ENCODE results near the gene MAP6. TPM values are rescaled to one million over a fixed set of nuclear protein-coding genes. Genes with fewer than 3 reads are reported as not detected.

Gene MAP6
- total RNA-seq, 6 experiments from 2014 or later, result 0.53 to 4.3 (median 0.96) TPM

DNA sequence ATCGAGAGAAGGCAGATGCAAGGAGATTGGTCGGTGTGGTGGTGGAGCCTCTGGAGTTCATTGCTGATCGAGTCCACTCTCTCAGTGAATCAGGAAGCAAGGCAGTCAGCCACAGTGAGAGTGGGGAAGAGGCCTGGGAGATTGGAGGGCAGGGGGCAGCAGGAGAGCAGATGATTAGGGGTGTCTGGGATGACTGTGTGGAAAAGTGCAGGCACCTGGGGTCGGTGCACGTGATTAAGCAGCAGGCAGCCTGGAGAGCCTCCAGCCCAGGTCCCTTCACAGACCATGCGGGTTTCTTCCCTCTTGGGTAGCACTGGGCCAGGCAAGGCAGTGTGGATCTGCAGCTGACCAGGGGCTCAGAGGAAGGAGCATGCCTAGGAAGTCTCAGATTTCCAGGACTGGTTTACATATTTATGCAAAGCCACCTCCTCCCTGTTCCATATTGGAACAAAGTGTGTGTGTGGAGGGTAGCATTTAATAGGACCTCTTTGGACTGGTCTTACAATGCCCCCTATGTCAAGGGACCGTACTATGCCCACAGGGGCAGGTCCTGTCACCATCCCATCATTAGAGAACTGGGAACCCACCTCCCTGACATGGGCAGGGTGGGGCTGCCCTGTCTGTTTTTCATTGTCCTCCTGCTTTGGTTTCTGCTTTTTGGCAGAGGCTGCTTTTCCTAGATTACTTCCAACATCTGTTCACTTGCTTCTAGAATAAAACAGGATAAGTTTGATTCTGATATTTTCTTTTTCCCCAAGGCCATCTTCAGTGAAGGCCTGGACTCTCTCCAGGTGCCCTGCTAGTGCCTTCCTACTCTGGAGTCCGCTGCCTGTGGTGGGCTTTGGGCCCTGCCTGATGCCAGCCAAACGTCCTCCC is 129.1 kb downstream of the MAP6 start:
- H3K27me3 Mint-ChIP-seq (ENCODE audit: insufficient read depth), result peaks cover 14% of the 10 kb centered on the region
- H3K36me3 Mint-ChIP-seq (ENCODE audit: low read depth), result no peaks in the 10 kb centered on the region
- H3K9me3 Mint-ChIP-seq, result no peaks in the 10 kb centered on the region
- H3K4me1 Mint-ChIP-seq (ENCODE audit: low read depth), result peaks cover 23% of the 10 kb centered on the region
- H3K4me3 Mint-ChIP-seq, result no peak overlapping the region
- TF ChIP-seq, protein P1, sequence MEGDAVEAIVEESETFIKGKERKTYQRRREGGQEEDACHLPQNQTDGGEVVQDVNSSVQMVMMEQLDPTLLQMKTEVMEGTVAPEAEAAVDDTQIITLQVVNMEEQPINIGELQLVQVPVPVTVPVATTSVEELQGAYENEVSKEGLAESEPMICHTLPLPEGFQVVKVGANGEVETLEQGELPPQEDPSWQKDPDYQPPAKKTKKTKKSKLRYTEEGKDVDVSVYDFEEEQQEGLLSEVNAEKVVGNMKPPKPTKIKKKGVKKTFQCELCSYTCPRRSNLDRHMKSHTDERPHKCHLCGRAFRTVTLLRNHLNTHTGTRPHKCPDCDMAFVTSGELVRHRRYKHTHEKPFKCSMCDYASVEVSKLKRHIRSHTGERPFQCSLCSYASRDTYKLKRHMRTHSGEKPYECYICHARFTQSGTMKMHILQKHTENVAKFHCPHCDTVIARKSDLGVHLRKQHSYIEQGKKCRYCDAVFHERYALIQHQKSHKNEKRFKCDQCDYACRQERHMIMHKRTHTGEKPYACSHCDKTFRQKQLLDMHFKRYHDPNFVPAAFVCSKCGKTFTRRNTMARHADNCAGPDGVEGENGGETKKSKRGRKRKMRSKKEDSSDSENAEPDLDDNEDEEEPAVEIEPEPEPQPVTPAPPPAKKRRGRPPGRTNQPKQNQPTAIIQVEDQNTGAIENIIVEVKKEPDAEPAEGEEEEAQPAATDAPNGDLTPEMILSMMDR (IDR thresholded peaks at IDR 0.05), result no peak
- no peak overlapping the region for H3K27ac Mint-ChIP-seq
- DNase-seq, result no peak

GRCh38 chr11:75538150-75538942 is 130.5 kb downstream of the MAP6 start:
- no peak for DNase-seq
- TF ChIP-seq, protein P1 (IDR thresholded peaks at IDR 0.05), result no peak
- H3K9me3 Mint-ChIP-seq, result no peaks in the 10 kb centered on the region
- no peak overlapping the region for H3K27ac Mint-ChIP-seq
- peaks cover 14% of the 10 kb centered on the region for H3K27me3 Mint-ChIP-seq (ENCODE audit: insufficient read depth)
- H3K4me3 Mint-ChIP-seq, result peak overlapping the region; percentile 7; the same call in 1 of the 2 replicates
- H3K4me1 Mint-ChIP-seq (ENCODE audit: low read depth), result peaks cover 32% of the 10 kb centered on the region
- H3K36me3 Mint-ChIP-seq (ENCODE audit: low read depth), result no peaks in the 10 kb centered on the region

GRCh38 chr11:75537740-75538139 is 131.1 kb downstream of the MAP6 start:
- no peak overlapping the region for H3K27ac Mint-ChIP-seq

More at GRCh38 chr11:75537740-75538139, 131.1 kb downstream of the MAP6 start:
- no peak overlapping the region for H3K4me3 Mint-ChIP-seq
- H3K9me3 Mint-ChIP-seq, result no peaks in the 10 kb centered on the region
- no peak for DNase-seq
- TF ChIP-seq, protein P1 (IDR thresholded peaks at IDR 0.05), result no peak
- H3K36me3 Mint-ChIP-seq (ENCODE audit: low read depth), result no peaks in the 10 kb centered on the region
- H3K4me1 Mint-ChIP-seq (ENCODE audit: low read depth), result peaks cover 32% of the 10 kb centered on the region
- peaks cover 14% of the 10 kb centered on the region for H3K27me3 Mint-ChIP-seq (ENCODE audit: insufficient read depth)

Other genes with a start within 250 kb of the MAP6 start
- not detected for gene KLHL35, start 235.8 kb downstream of the MAP6 start, total RNA-seq (2021; fragmentation: NEBNext Ultra II Directional; extraction: Animal tissue kit (Norgen Biotek cat#: 25700))
- gene GDPD5, start 143.1 kb downstream of the MAP6 start, total RNA-seq (2021; fragmentation: NEBNext Ultra II Directional; extraction: Animal tissue kit (Norgen Biotek cat#: 25700)), result 1 to 10 TPM; 2.5 to 5.7 (median 4.2) TPM
- 100 to 1,000 TPM; 527 to 680 (median 557) TPM for gene SERPINH1, start 106.8 kb downstream of the MAP6 start, total RNA-seq (2021; fragmentation: NEBNext Ultra II Directional; extraction: Animal tissue kit (Norgen Biotek cat#: 25700))
- not detected for gene MOGAT2, start 48.8 kb upstream of the MAP6 start, total RNA-seq (2021; fragmentation: NEBNext Ultra II Directional; extraction: Animal tissue kit (Norgen Biotek cat#: 25700))
- gene DGAT2, start 99.7 kb upstream of the MAP6 start, total RNA-seq (2021; fragmentation: NEBNext Ultra II Directional; extraction: Animal tissue kit (Norgen Biotek cat#: 25700)), result under 1 TPM; 0.23 to 0.55 (median 0.36) TPM
- 10 to 100 TPM in 4 of 6 experiments, 1 to 10 TPM in 2; 9.4 to 12.9 (median 10.7) TPM for gene UVRAG, start 146.2 kb upstream of the MAP6 start, total RNA-seq (2021; fragmentation: NEBNext Ultra II Directional; extraction: Animal tissue kit (Norgen Biotek cat#: 25700))